Epithelial cell of alveolus of lung (primary cell): ENCODE results near the gene RAD51AP1. TPM values are rescaled to one million over a fixed set of nuclear protein-coding genes. Genes with fewer than 3 reads are reported as not detected.

ENCODE experiments used
- total RNA-seq: library from RNA; depleted of rRNA; stranded (reverse); fragments of >200 nt; gene quantifications from 2 replicates; pipeline ENCODE4 v1.2.1, GENCODE V29; 2015

RAD51AP1 gene, protein sequence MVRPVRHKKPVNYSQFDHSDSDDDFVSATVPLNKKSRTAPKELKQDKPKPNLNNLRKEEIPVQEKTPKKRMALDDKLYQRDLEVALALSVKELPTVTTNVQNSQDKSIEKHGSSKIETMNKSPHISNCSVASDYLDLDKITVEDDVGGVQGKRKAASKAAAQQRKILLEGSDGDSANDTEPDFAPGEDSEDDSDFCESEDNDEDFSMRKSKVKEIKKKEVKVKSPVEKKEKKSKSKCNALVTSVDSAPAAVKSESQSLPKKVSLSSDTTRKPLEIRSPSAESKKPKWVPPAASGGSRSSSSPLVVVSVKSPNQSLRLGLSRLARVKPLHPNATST
- total RNA-seq = 4.9 and 12.3 TPM in 2 replicates

DNA sequence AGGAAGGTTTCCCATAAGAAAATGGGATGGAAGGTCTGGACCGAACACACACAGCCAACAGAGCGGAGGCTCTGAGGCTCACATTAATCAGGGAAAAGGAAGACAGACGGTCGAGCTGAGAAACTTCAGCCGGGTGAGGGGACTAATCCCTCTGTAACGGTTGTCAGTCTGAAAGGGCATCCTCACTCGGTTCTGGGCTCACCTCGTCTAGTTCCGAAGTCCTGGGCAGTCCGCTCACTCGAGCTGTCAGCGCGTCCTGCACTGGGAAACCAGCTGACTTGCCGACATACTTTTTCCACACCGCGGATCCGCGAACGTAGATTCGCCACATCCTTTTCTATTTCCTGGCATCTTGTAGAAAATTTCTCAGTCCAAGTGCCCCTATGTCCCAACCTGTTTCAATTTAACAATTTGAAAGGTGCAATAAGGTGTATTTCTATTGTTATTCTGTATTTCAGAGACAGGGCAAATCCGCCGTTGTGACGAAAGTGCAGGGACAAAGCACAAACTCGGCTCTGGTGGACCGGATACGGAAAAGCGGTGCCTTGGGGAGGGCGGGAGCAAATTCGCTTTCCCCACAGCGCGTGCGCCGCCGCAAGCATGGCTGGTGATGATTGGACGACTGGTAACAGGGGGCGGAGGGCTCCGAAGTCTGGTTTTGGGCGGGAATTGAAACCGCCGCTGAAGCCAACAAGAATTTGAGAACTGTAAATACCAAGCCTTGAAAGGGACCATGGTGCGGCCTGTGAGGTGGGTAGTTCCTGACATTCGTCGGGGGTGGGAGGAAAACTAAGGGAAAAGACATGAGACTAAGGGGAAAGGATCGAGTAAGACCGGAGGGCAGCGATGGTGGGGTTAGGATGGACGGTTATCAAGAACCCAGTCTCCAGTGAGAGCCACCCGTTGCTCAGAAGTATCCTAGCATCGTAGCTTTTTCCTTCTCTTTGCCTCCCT, at the start of gene RAD51AP1:
RAD51AP1 (plus strand) TSS at position 684 of the 954 bp plus-strand sequence; CDS start at position 734, 50 bp downstream.

DNA sequence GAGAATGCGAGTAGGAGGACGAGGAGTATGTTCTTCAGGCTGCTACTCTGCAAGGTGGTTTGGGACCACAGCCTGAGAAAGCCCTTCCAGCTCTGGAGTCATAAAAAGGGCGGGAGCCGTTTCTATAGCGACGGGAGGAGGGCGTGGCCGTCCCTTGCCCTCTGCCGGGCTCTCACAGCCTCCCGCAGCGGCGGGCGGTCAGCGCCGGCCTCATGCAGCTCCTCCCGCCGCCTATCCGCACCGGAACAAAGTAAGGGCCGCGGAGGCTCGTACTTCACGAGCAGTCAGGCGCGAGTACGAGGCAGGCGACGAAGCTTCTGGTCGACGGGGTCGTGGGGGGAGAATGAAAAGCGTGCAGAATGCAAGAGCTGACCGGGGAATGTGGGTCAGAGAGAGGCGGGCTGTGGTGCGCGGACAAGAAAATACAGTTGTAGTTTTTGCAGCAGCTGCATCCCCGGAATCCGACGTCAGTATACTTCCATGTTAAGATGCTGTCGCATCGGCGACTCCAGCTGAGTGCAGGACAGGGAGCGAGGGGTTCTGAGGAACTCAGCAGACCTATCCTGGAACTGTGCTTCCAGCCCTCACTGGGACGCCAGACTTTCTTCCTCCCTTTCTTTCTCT, 23.5 kb downstream of the RAD51AP1 start, which contains the start of gene DYRK4:
DYRK4 (plus strand) TSS at position 175 of the 624 bp plus-strand sequence; CDS start at position 213, 38 bp downstream.

Other genes with a start within 250 kb of the RAD51AP1 start
- 6.5 and 13.2 TPM in 2 replicates for gene TIGAR, start 217.7 kb upstream of the RAD51AP1 start, total RNA-seq
- not detected in 2 replicates for gene FGF23, start 159.2 kb upstream of the RAD51AP1 start, total RNA-seq
- gene FGF6, start 93.1 kb upstream of the RAD51AP1 start, total RNA-seq = not detected in 2 replicates
- gene DYRK4, start 23.3 kb downstream of the RAD51AP1 start, total RNA-seq = 59.9 and 62.3 TPM in 2 replicates
- gene AKAP3, start 110.2 kb downstream of the RAD51AP1 start, total RNA-seq = 0.26 and 5.2 TPM in 2 replicates
- gene NDUFA9, start 110.2 kb downstream of the RAD51AP1 start, total RNA-seq = 29.4 and 85.1 TPM in 2 replicates
- under 0.01 and 0.26 TPM in 2 replicates for gene GALNT8, start 181.5 kb downstream of the RAD51AP1 start, total RNA-seq